ENCODE data around the gene PRMT7. TPM values are rescaled to one million over a fixed set of nuclear protein-coding genes. Genes with fewer than 3 reads are reported as not detected.

PRMT7 gene
- polyA plus RNA-seq, 1 donor (not counting 4 experiments of a cell fraction or from before 2014, with no cell fraction given) = 27.4 TPM

- FAIRE-seq (no peak), DNase-seq (ENCODE audit: low read depth, low spot score) (no peak)
- Histone ChIP-seq H3K4me2 (ENCODE audit: control insufficient read depth, extremely low read depth, insufficient read depth, low read depth, low read length) (no peak overlapping the region), H3K9ac (ENCODE audit: control insufficient read depth, extremely low read depth, insufficient read depth, low read length) (no peak overlapping the region), H3K36me3 (ENCODE audit: control insufficient read depth in 2 of 2, extremely low read depth in 1 of 2, insufficient read depth in 2 of 2, low read length in 2 of 2) (no peaks in the 10 kb centered on the region), H3K27ac (ENCODE audit: control insufficient read depth, insufficient read depth, low read length) (no peak overlapping the region), H3K4me1 (ENCODE audit: control insufficient read depth, extremely low read depth, insufficient read depth, low read length) (no peaks in the 10 kb centered on the region), H3K9me1 (ENCODE audit: control insufficient read depth, extremely low read depth, insufficient read depth, low read length) (no peaks in the 10 kb centered on the region), H3K27me3 (ENCODE audit: control insufficient read depth, extremely low read depth, insufficient read depth, low read length) (peaks cover 20% of the 10 kb centered on the region), H4K20me1 (ENCODE audit: control insufficient read depth, extremely low read depth, insufficient read depth, low read length) (no peaks in the 10 kb centered on the region), H3K79me2 (ENCODE audit: control insufficient read depth, insufficient read depth, low read length) (no peaks in the 10 kb centered on the region), H2AFZ (ENCODE audit: control insufficient read depth, low read length) (no peak overlapping the region), H3K9me3 (ENCODE audit: control insufficient read depth, low read depth, low read length) (no peaks in the 10 kb centered on the region), H3K4me3 (ENCODE audit: control insufficient read depth in 2 of 3, extremely low read depth in 1 of 3, insufficient read depth in 2 of 3, low read depth in 1 of 3, low read length in 3 of 3) (no peak overlapping the region)
- dilution Hi-C loops (cut with MboI; ENCODE audit: extremely low pct_ligation_motif_present, low sequenced_read_pairs) = no loop called here
- TF ChIP-seq CTCF (optimal IDR thresholded peaks at IDR 0.05 in 1 of 3, IDR thresholded peaks at IDR 0.05 in 1 of 3, conservative IDR thresholded peaks at IDR 0.05 in 1 of 3; ENCODE audit: extremely low read depth in 1 of 3, insufficient read depth in 2 of 3, low read length in 3 of 3) (peak in 1 of 3 experiments; percentile 4), EZH2 (IDR thresholded peaks at IDR 0.05; ENCODE audit: low read length) (no peak)
Measured at GRCh38 chr16:68374961-68375660, 64.3 kb downstream of the PRMT7 start.

GRCh38 chr16:68375801-68376536 lies 65.2 kb downstream of the PRMT7 start:
- no peaks in the 10 kb centered on the region for H3K9me1 ChIP-seq (ENCODE audit: control insufficient read depth, extremely low read depth, insufficient read depth, low read length)
- H3K4me1 ChIP-seq (ENCODE audit: control insufficient read depth, extremely low read depth, insufficient read depth, low read length) = no peaks in the 10 kb centered on the region
- dilution Hi-C loops (cut with MboI; ENCODE audit: extremely low pct_ligation_motif_present, low sequenced_read_pairs) = no loop called here
- H3K27me3 ChIP-seq (ENCODE audit: control insufficient read depth, extremely low read depth, insufficient read depth, low read length) = peaks cover 20% of the 10 kb centered on the region
- TF ChIP-seq CTCF (optimal IDR thresholded peaks at IDR 0.05 in 1 of 3, IDR thresholded peaks at IDR 0.05 in 1 of 3, conservative IDR thresholded peaks at IDR 0.05 in 1 of 3; ENCODE audit: extremely low read depth in 1 of 3, insufficient read depth in 2 of 3, low read length in 3 of 3) = no peak
- no peak for TF ChIP-seq EZH2 (IDR thresholded peaks at IDR 0.05; ENCODE audit: low read length)
- no peak overlapping the region for H3K4me3 ChIP-seq (ENCODE audit: control insufficient read depth in 2 of 3, extremely low read depth in 1 of 3, insufficient read depth in 2 of 3, low read depth in 1 of 3, low read length in 3 of 3)
- no peak overlapping the region for H3K27ac ChIP-seq (ENCODE audit: control insufficient read depth, insufficient read depth, low read length)
- no peaks in the 10 kb centered on the region for H3K36me3 ChIP-seq (ENCODE audit: control insufficient read depth in 2 of 2, extremely low read depth in 1 of 2, insufficient read depth in 2 of 2, low read length in 2 of 2)
- H3K9ac ChIP-seq (ENCODE audit: control insufficient read depth, extremely low read depth, insufficient read depth, low read length) = no peak overlapping the region
- H4K20me1 ChIP-seq (ENCODE audit: control insufficient read depth, extremely low read depth, insufficient read depth, low read length) = no peaks in the 10 kb centered on the region
- H3K4me2 ChIP-seq (ENCODE audit: control insufficient read depth, extremely low read depth, insufficient read depth, low read depth, low read length) = no peak overlapping the region
- FAIRE-seq (no peak), DNase-seq (ENCODE audit: low read depth, low spot score) (no peak)
- H3K79me2 ChIP-seq (ENCODE audit: control insufficient read depth, insufficient read depth, low read length) = no peaks in the 10 kb centered on the region
- no peak overlapping the region for H2AFZ ChIP-seq (ENCODE audit: control insufficient read depth, low read length)
- no peaks in the 10 kb centered on the region for H3K9me3 ChIP-seq (ENCODE audit: control insufficient read depth, low read depth, low read length)

Measured in keratinocyte (primary cell).